Fibroblast of mammary gland (primary cell): ENCODE results near the gene LRRC66.

Experiments
- DNase-seq: peaks from one replicate; pipeline ENCODE4 v3.0.0-alpha.2; 2010; ENCODE audit warnings: low read depth
- H3K4me3 ChIP-seq: 2 replicates; pipeline ENCODE4 v1.5.1; 2011; ENCODE audit warnings: low read depth, mild to moderate bottlenecking, low read length, moderate library complexity; ENCODE audit not compliant: control insufficient read depth
- TF ChIP-seq, protein P1 (sequence below): conservative IDR thresholded peaks from 2 replicates; pipeline ENCODE4 v1.5.1; 2011; ENCODE audit warnings: low read depth, low read length, inconsistent platforms; ENCODE audit not compliant: control insufficient read depth, insufficient read depth

Gene LRRC66, protein sequence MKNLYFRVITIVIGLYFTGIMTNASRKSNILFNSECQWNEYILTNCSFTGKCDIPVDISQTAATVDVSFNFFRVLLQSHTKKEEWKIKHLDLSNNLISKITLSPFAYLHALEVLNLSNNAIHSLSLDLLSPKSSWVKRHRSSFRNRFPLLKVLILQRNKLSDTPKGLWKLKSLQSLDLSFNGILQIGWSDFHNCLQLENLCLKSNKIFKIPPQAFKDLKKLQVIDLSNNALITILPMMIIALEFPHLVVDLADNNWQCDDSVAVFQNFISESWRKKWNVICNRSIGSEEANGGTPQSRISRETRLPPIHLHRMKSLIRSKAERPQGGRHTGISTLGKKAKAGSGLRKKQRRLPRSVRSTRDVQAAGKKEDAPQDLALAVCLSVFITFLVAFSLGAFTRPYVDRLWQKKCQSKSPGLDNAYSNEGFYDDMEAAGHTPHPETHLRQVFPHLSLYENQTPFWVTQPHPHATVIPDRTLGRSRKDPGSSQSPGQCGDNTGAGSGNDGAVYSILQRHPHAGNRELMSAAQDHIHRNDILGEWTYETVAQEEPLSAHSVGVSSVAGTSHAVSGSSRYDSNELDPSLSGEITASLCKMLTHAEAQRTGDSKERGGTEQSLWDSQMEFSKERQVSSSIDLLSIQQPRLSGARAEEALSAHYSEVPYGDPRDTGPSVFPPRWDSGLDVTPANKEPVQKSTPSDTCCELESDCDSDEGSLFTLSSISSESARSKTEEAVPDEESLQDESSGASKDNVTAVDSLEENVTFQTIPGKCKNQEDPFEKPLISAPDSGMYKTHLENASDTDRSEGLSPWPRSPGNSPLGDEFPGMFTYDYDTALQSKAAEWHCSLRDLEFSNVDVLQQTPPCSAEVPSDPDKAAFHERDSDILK

DNA sequence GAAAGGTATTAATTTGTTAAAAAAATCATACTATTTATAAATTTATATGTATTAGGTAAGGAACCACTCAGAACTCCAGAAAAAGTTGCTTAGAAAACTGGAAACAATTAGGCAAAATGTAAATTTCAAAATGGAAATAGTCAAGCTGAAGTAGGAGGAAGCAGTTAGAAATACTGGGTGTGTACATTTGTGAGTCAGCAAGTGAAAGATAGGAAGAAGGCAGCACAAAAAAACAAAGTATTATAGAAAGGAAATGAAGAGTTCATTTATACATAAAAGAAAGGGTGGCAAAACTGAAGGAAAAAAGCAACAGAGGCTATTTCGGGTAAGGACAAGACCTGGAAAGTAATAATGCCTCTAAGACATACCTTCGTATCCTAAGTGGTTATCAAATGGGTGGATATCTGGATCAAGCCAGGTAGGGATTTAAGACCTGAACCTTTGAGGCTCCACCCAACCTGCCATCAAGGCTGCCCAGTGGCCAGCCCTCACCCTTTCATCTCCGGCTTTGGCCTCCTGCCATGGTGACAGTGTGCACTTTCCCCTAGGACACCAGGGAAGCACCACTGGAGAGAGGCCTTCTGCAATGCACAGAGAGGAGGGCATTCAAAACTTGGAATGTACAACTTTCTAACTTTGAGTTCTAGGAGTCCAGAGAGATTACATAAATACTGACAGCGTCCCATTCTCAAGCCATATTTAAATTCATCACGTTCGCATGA, at the start of gene LRRC66:
LRRC66 (minus strand) TSS at position 428 of the 722 bp plus-strand sequence. CDS start 2,750 bp downstream, outside the sequence.
- no peak for DNase-seq
- TF ChIP-seq, protein P1, sequence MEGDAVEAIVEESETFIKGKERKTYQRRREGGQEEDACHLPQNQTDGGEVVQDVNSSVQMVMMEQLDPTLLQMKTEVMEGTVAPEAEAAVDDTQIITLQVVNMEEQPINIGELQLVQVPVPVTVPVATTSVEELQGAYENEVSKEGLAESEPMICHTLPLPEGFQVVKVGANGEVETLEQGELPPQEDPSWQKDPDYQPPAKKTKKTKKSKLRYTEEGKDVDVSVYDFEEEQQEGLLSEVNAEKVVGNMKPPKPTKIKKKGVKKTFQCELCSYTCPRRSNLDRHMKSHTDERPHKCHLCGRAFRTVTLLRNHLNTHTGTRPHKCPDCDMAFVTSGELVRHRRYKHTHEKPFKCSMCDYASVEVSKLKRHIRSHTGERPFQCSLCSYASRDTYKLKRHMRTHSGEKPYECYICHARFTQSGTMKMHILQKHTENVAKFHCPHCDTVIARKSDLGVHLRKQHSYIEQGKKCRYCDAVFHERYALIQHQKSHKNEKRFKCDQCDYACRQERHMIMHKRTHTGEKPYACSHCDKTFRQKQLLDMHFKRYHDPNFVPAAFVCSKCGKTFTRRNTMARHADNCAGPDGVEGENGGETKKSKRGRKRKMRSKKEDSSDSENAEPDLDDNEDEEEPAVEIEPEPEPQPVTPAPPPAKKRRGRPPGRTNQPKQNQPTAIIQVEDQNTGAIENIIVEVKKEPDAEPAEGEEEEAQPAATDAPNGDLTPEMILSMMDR: no peak
- no peak within 1 kb of the TSS for H3K4me3 ChIP-seq

DNA sequence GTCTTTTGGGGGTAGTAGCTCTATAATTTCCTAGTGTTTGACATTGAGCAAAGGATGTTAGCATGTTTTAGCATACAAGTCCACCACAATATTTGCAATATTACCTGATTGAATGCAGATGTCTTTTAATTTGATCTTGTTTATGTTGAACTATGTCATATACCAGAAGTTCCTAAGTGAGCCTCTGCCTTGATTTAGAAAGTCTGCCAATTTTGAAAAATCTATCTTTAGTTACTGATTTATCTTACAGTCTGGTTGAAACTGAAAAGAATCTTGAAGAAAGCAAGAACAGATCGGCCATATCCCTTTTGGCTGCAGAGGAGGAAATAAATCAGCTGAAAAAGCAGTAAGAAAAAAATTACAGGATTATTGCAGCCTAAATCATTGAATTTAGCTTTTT, 49.4 kb upstream of the LRRC66 start:
- DNase-seq: peak; percentile 8

DNA sequence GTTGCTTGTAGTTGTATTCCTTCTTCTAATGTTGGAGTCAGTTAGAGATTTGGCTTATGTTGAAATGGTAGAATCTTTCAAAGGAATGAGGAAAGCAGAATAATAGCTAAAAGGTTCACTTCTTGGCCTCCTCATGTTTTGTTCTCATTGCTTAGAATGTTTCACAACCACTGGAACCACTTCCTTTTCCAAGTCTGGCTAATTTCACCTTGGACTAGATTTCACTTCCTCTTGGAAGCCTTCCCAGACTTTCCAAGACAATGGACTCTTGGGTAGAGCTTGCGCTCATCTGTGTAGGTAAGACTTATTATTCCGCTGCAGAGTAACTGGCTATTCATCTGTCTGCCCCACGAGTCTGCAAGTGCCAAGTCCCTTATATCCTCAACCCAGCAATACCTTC, 39.2 kb upstream of the LRRC66 start:
- peak; percentile 82 for DNase-seq
- TF ChIP-seq, protein P1: no peak
- no peak overlapping the region for H3K4me3 ChIP-seq

More for the DNA sequence above, 49.4 kb upstream of the LRRC66 start:
- no peak overlapping the region for H3K4me3 ChIP-seq
- TF ChIP-seq, protein P1: no peak

DNA sequence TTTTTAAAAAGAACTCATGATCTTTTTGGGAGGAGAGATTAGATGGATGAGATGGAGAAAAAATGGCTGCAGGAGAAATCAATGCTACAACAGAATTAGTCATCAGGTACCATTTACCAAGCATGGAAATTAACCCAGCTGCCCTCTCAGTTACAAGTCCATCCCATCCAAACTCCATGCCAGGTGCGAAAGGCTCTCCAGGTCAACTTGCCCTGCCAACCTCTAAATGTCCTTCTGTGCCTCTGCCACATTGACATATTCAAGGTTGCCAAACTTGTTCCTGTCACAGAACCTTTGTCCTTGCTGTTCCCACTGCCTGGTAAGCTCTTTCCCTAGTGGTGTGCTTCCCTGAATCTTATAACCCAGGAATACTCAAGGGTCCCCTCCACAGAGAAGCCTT, 38.1 kb upstream of the LRRC66 start:
- DNase-seq: no peak
- no peak overlapping the region for H3K4me3 ChIP-seq
- TF ChIP-seq, protein P1: no peak

DNA sequence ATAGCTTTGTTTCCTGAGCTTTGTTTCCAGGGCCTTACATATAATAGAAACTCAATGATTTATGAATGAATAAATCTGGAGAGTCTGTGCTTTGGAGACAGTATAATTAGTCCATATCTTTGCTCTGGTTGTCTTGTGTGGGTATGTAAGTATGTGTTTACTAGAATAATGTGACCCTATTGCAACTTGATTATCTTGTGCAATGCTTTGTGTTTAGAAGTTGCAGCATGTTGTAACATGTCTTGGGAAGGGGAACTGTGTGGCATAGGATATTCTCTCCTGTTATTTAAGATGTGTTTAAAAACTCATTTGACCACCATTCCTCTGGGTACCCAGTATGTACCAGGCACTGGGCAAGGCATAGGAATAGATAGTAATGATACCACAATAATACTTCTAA, 37.0 kb upstream of the LRRC66 start:
- H3K4me3 ChIP-seq: no peak overlapping the region
- peak; percentile 18 for DNase-seq

DNA sequence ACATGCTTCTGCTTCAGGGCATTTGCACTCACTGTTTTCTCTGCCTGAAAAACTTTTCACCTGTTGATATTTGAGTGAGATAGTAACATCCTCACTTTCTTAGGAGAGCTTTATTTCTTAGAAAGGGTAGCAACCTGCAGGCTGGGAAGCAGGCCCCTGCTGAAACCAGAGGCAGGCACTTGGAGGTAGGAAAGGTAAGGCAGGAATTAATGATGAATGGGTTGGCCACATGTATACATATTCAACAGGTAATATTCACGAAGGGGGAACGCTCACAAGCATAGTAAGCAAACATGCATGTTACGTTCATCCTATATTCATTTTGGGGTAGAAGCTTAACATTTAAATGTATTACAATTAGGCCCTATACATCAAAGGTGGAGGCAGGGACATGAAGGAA, 34.1 kb upstream of the LRRC66 start:
- DNase-seq: no peak
- H3K4me3 ChIP-seq: no peak overlapping the region
- TF ChIP-seq, protein P1: no peak

More for the DNA sequence above, 37.0 kb upstream of the LRRC66 start:
- TF ChIP-seq, protein P1: no peak
